GM23338 (cell line): ENCODE measurements around the gene PHACTR1.

Experiments
- CREB1 ChIP-seq: fragments of 250-450 bp; sonication (Bioruptor Pico); IDR thresholded peaks from 2 replicates; pipeline ENCODE4 v1.5.0; 2020; ENCODE audit warnings: low read depth, mild to moderate bottlenecking, moderate library complexity
- EZH2 ChIP-seq: fragments of 200-600 bp; sonication (generic); IDR thresholded peaks from one replicate; pipeline ENCODE4 v1.8.0; 2017; ENCODE audit warnings: antibody characterized with exemption, mild to moderate bottlenecking, low read depth; ENCODE audit not compliant: unreplicated experiment
- EZH2phosphoT487 ChIP-seq: fragments of 200-600 bp; sonication (generic); IDR thresholded peaks from one replicate; pipeline ENCODE4 v1.8.1; 2018; ENCODE audit warnings: antibody characterized with exemption; ENCODE audit not compliant: unreplicated experiment
- JUNB ChIP-seq: IDR thresholded peaks from one replicate; pipeline ENCODE4 v1.6.1; 2016; ENCODE audit warnings: antibody characterized with exemption; ENCODE audit not compliant: unreplicated experiment
- NANOG ChIP-seq: IDR thresholded peaks from 2 replicates; pipeline ENCODE4 v1.6.1; 2016; ENCODE audit warnings: antibody characterized with exemption, borderline replicate concordance
- POLR2AphosphoS5 ChIP-seq: IDR thresholded peaks from 2 replicates; pipeline ENCODE4 v1.6.1; 2016; ENCODE audit warnings: antibody characterized with exemption, low read depth
- REST ChIP-seq: IDR thresholded peaks from one replicate; pipeline ENCODE4 v1.6.1; 2018; ENCODE audit warnings: antibody characterized with exemption; ENCODE audit not compliant: unreplicated experiment
- STAT1 ChIP-seq: IDR thresholded peaks from one replicate; pipeline ENCODE4 v1.6.1; 2016; ENCODE audit warnings: antibody characterized with exemption; ENCODE audit not compliant: unreplicated experiment
- ZNF114 ChIP-seq: fragments of 250-450 bp; sonication (Bioruptor Pico); IDR thresholded peaks from 2 replicates; pipeline ENCODE4 v1.5.0; 2020; ENCODE audit warnings: mild to moderate bottlenecking, moderate library complexity
- ZNF331 ChIP-seq: fragments of 250-450 bp; sonication (Bioruptor Pico); IDR thresholded peaks from 2 replicates; pipeline ENCODE4 v1.5.0; 2020; ENCODE audit warnings: low read depth, mild to moderate bottlenecking, moderate library complexity
- TF ChIP-seq, protein P1 (sequence below), 2 experiments: fragments of 200-600 bp in 1 of 2; sonication (generic) in 1 of 2; conservative IDR thresholded peaks; 2 replicates each; pipeline versions ENCODE4 v1.5.1 to v1.6.1; 2016 to 2017; ENCODE audit warnings: antibody characterized with exemption in 2 of 2, low read depth in 2 of 2, mild to moderate bottlenecking in 2 of 2, moderate library complexity in 1 of 2
- TF ChIP-seq, protein P2 (sequence below): IDR thresholded peaks from 2 replicates; pipeline ENCODE4 v1.6.1; 2016; ENCODE audit warnings: antibody characterized with exemption

DNA sequence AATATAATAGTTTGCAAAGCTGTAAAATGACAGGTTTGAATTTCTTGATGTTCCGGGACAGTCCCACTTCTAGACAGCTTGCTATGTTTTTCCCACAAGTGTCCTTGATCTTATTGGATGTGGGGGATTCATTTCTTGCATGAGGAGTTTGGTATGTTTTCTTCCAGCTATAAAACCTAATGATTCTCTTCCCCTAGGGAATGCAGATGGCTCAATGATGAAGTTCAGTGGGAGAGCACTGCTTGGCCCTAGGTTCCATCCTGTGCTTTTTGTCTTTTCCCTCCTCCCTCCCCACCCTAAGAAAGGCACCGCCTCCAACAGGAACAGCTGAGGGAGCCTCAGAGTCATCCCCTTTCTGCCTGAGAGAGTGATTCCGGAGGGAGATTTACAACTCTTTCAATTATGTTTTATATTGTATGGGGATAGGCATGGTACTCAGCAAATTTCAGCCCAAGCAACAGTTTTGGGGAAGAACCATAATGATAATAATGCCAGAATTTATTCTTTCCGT lies 149.2 kb downstream of the PHACTR1 start:
- TF ChIP-seq, protein P1, sequence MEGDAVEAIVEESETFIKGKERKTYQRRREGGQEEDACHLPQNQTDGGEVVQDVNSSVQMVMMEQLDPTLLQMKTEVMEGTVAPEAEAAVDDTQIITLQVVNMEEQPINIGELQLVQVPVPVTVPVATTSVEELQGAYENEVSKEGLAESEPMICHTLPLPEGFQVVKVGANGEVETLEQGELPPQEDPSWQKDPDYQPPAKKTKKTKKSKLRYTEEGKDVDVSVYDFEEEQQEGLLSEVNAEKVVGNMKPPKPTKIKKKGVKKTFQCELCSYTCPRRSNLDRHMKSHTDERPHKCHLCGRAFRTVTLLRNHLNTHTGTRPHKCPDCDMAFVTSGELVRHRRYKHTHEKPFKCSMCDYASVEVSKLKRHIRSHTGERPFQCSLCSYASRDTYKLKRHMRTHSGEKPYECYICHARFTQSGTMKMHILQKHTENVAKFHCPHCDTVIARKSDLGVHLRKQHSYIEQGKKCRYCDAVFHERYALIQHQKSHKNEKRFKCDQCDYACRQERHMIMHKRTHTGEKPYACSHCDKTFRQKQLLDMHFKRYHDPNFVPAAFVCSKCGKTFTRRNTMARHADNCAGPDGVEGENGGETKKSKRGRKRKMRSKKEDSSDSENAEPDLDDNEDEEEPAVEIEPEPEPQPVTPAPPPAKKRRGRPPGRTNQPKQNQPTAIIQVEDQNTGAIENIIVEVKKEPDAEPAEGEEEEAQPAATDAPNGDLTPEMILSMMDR (conservative IDR thresholded peaks at IDR 0.05; ENCODE audit: low read depth in 2 of 2) = no peak
- TF ChIP-seq POLR2AphosphoS5 (no peak), NANOG (no peak), CREB1 (no peak), STAT1 (no peak), EZH2 (no peak), REST (no peak), EZH2phosphoT487 (no peak), ZNF114 (CRISPR knock-in tag) (no peak), JUNB (no peak), ZNF331 (CRISPR knock-in tag) (no peak)
- TF ChIP-seq, protein P2, sequence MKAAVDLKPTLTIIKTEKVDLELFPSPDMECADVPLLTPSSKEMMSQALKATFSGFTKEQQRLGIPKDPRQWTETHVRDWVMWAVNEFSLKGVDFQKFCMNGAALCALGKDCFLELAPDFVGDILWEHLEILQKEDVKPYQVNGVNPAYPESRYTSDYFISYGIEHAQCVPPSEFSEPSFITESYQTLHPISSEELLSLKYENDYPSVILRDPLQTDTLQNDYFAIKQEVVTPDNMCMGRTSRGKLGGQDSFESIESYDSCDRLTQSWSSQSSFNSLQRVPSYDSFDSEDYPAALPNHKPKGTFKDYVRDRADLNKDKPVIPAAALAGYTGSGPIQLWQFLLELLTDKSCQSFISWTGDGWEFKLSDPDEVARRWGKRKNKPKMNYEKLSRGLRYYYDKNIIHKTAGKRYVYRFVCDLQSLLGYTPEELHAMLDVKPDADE = no peak
